Urinary bladder (tissue), 4 donors: ENCODE measurements around the gene PTGDR2. TPM values are rescaled to one million over a fixed set of nuclear protein-coding genes. Genes with fewer than 3 reads are reported as not detected.
"Not testable (repeated sequence)": the region's sequence is repeated elsewhere in the genome, so short reads cannot be mapped to it uniquely, and the experiment has no call there.

Experiments
- DNase-seq: peaks from one replicate; pipeline ENCODE4 v3.0.0-alpha.2; 2015; ENCODE audit errors: extremely low spot score
- H3K27ac ChIP-seq: one replicate; pipeline ENCODE4 v1.5.1; 2013; ENCODE audit warnings: low read depth, mild to moderate bottlenecking, moderate library complexity
- H3K36me3 ChIP-seq: one replicate; pipeline ENCODE4 v1.6.1; 2013; ENCODE audit warnings: mild to moderate bottlenecking, moderate library complexity; ENCODE audit not compliant: insufficient read depth
- H3K4me1 ChIP-seq: one replicate; pipeline ENCODE4 v1.6.1; 2013; ENCODE audit warnings: mild to moderate bottlenecking, moderate library complexity; ENCODE audit not compliant: insufficient read depth
- H3K4me3 ChIP-seq: one replicate; pipeline ENCODE4 v1.5.1; 2013; ENCODE audit warnings: low read depth, low read length
- WGBS: extraction: QIAGEN DNeasy Blood & Tissue Kit; methylation state at CpG from one replicate; pipeline ENCODE4 v1.1.7; 2013; 5-methylcytosine and 5-hydroxymethylcytosine counted together
- polyA plus RNA-seq: library from polyadenylated mRNA; stranded (reverse); fragments of 200-250 nt; gene quantifications from one replicate; pipeline ENCODE4 v1.2.3, GENCODE V29; 2013
- total RNA-seq: library from RNA; depleted of rRNA; stranded (reverse); fragments of >200 nt; gene quantifications from one replicate; pipeline ENCODE4 v1.2.3, GENCODE V29; 2014
- donor health status: healthy with polysubstance abuse.
- donor health status: healthy.

Gene PTGDR2
- total and polyA plus RNA-seq, 2 donors, result 0.37 to 0.98 TPM

- 48% methylated on average over 7 of the region's 7 CpGs for whole genome bisulfite sequencing
- DNase-seq, result no peak
- no peak overlapping the region for H3K27ac ChIP-seq
- no peaks in the 10 kb centered on the region for H3K4me1 ChIP-seq
- H3K36me3 ChIP-seq, result no peaks in the 10 kb centered on the region
- H3K4me3 ChIP-seq, result no peak overlapping the region
Measured at GRCh38 chr11:60834742-60835533, 20.8 kb downstream of the PTGDR2 start.

- no peak overlapping the region for H3K27ac ChIP-seq
- H3K36me3 ChIP-seq, result no peaks in the 10 kb centered on the region
- no peaks in the 10 kb centered on the region for H3K4me1 ChIP-seq
- WGBS, result 54% methylated on average over 7 of the region's 7 CpGs
- H3K4me3 ChIP-seq, result no peak overlapping the region
- DNase-seq, result no peak
Measured at GRCh38 chr11:60831501-60832079, 24.2 kb downstream of the PTGDR2 start.

- no peaks in the 10 kb centered on the region for H3K4me1 ChIP-seq
- no peak for DNase-seq
- 20% methylated on average over 8 of the region's 8 CpGs for WGBS
- H3K27ac ChIP-seq, result no peak overlapping the region
- H3K4me3 ChIP-seq, result no peak overlapping the region
- no peaks in the 10 kb centered on the region for H3K36me3 ChIP-seq
Measured at GRCh38 chr11:60831143-60831500, 24.6 kb downstream of the PTGDR2 start.

- DNase-seq, result no peak
- WGBS, result 38% methylated on average over 10 of the region's 10 CpGs
- H3K27ac ChIP-seq, result no peak overlapping the region
- no peaks in the 10 kb centered on the region for H3K4me1 ChIP-seq
- H3K36me3 ChIP-seq, result no peaks in the 10 kb centered on the region
- no peak overlapping the region for H3K4me3 ChIP-seq
Measured at GRCh38 chr11:60830478-60831142, 25.1 kb downstream of the PTGDR2 start.

- no peak overlapping the region for H3K4me3 ChIP-seq
- DNase-seq, result no peak
- no peaks in the 10 kb centered on the region for H3K4me1 ChIP-seq
- 68% methylated on average over 6 of the region's 6 CpGs for WGBS
- no peaks in the 10 kb centered on the region for H3K36me3 ChIP-seq
- H3K27ac ChIP-seq, result no peak overlapping the region
Measured at GRCh38 chr11:60825790-60826189, 30.0 kb downstream of the PTGDR2 start.

GRCh38 chr11:60825118-60825517 is 30.6 kb downstream of the PTGDR2 start:
- no peaks in the 10 kb centered on the region for H3K4me1 ChIP-seq
- no peaks in the 10 kb centered on the region for H3K36me3 ChIP-seq
- 80% methylated on average over 5 of the region's 5 CpGs for WGBS
- no peak overlapping the region for H3K4me3 ChIP-seq
- DNase-seq, result no peak
- no peak overlapping the region for H3K27ac ChIP-seq

- WGBS, result 92% methylated on average over 5 of the region's 5 CpGs
- H3K27ac ChIP-seq, DNase-seq, H3K4me1 ChIP-seq, H3K4me3 ChIP-seq, H3K36me3 ChIP-seq: not testable (repeated sequence)
Measured at GRCh38 chr11:60823745-60824306, 31.9 kb downstream of the PTGDR2 start.

- DNase-seq, result no peak
- no peak overlapping the region for H3K4me3 ChIP-seq
- H3K36me3 ChIP-seq, result no peaks in the 10 kb centered on the region
- no peaks in the 10 kb centered on the region for H3K4me1 ChIP-seq
- 61% methylated on average over 15 of the region's 15 CpGs for WGBS
- H3K27ac ChIP-seq, result no peak overlapping the region
Measured at GRCh38 chr11:60821827-60822599, 33.7 kb downstream of the PTGDR2 start.

- whole genome bisulfite sequencing, result 79% methylated on average over 4 of the region's 4 CpGs
- no peak for DNase-seq
- Histone ChIP-seq H3K4me1 (no peaks in the 10 kb centered on the region), H3K4me3 (no peak overlapping the region), H3K27ac (no peak overlapping the region), H3K36me3 (no peaks in the 10 kb centered on the region)
Measured at GRCh38 chr11:60818057-60818456, 37.7 kb downstream of the PTGDR2 start.

GRCh38 chr11:60816590-60817157 is 39.1 kb downstream of the PTGDR2 start:
- WGBS, result 97% methylated on average over 2 of the region's 2 CpGs
- no peak for DNase-seq
- no peaks in the 10 kb centered on the region for H3K36me3 ChIP-seq
- no peak overlapping the region for H3K27ac ChIP-seq
- no peak overlapping the region for H3K4me3 ChIP-seq
- H3K4me1 ChIP-seq, result no peaks in the 10 kb centered on the region

GRCh38 chr11:60814112-60814511 is 41.6 kb downstream of the PTGDR2 start:
- WGBS, result 76% methylated on average over 2 of the region's 2 CpGs
- H3K36me3 ChIP-seq, result no peaks in the 10 kb centered on the region
- no peak overlapping the region for H3K27ac ChIP-seq
- no peak overlapping the region for H3K4me3 ChIP-seq
- H3K4me1 ChIP-seq, result no peaks in the 10 kb centered on the region
- no peak for DNase-seq

- 89% methylated on average over 1 of the region's 1 CpG for WGBS
- H3K4me1 ChIP-seq, result no peaks in the 10 kb centered on the region
- no peak overlapping the region for H3K4me3 ChIP-seq
- H3K27ac ChIP-seq, result no peak overlapping the region
- DNase-seq, result no peak
- H3K36me3 ChIP-seq, result no peaks in the 10 kb centered on the region
Measured at GRCh38 chr11:60813324-60813723, 42.4 kb downstream of the PTGDR2 start.

GRCh38 chr11:60810569-60810968 is 45.2 kb downstream of the PTGDR2 start:
- H3K27ac ChIP-seq, result no peak overlapping the region
- 52% methylated on average over 8 of the region's 8 CpGs for WGBS
- no peak for DNase-seq

More at GRCh38 chr11:60810569-60810968, 45.2 kb downstream of the PTGDR2 start:
- H3K4me3 ChIP-seq, result no peak overlapping the region
- H3K36me3 ChIP-seq, result no peaks in the 10 kb centered on the region
- no peaks in the 10 kb centered on the region for H3K4me1 ChIP-seq
